HG02623 (cell line): ENCODE measurements around the gene MPRIP.
"Not testable (repeated sequence)": the region's sequence is repeated elsewhere in the genome, so short reads cannot be mapped to it uniquely, and the experiment has no call there.

Source experiments
- ATAC-seq: cut with Tn5 transposase; IDR thresholded peaks from one replicate; pipeline ENCODE4 v1.9.1; 2021; ENCODE audit warnings: moderate library complexity; ENCODE audit not compliant: unreplicated experiment

Gene MPRIP

DNA sequence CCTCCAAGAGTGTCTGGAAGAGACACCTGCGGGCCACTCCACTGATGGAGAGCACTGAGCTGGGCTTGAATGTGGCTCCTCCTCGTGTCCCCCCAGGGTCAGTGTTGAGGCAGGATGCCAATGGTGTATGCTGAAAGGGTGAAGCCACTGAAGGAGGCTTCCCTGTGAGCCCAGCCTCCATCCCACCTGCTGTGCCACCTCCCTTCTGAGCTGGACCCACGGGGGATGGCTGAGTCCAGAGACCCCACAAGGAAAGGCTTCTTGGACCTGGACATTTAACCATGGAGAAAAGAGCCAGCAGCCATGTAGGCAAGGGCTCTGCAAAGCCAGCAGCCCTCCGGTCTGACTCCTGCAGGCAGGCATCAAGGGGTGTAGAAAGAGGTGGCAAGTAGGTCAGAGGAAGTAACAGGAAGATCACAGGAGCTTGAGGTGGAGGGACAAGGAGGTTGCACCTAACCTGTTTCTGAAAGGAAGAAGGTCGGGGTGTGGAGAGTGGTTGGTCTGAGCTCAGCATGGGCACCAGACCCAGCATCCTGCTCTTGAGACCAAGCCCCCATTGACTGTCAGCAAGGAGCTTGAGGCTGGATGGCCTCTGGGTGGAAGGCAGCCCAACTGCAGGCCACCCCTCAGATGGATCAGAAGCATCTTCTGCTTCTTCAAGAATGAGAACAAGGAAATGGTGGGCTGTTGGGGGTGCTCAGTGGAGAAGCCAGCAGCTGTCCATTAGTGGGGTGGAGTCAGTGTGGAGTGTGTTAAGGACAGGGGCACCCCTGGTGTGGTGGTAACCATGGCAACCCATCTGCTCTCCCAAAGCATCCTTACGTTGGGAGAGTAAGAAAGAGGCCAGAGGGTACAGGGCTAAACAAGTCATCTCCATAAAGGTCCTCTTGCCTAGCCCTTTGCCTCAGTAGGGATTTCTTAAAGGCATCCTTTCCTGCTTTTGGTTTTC lies 83.2 kb downstream of the MPRIP start:
- no peak for ATAC-seq

DNA sequence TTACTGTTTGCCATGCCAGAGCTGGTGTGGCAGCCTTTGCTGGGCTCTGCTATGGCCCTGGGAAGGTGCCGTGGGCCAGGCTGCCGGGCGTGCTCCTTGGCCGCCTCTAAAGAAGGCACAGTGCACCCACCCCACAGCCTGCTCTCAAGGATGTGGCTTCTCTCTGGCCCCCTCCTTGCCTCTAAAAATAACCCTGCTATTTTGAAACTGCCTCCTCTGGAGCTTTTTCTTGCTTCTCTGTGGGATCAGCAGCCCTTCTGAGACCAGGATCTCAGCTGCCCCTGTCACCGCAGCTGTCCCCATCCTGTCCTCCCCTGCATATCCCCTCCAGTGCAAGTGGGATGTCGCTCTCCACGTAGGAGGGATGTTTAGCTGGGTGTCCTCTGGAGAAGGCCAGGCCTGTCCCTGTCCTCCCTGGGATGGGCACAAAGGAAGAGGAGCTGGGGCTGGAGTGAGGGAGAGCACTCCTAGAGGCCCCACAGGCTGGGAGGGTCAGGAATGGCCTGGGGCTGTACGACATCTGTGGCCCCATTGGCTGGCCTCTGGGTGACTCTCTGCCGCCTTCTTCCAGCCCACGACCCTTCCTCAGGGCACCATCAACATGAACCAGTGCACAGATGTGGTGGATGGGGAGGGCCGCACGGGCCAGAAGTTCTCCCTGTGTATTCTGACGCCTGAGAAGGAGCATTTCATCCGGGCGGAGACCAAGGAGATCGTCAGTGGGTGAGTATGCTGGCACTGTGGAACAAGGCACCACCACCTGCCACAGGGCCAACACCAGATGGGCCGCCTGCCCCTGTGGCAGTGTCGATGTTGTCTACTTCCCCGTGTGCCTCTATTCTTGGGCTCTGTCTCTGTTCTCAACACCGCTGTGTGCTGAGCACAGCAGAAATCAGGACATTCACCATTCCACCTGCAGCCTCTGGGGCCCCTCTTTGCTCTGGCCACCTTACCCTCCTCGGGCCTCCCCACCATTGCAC lies 84.2 kb downstream of the MPRIP start:
- ATAC-seq, result no peak

DNA sequence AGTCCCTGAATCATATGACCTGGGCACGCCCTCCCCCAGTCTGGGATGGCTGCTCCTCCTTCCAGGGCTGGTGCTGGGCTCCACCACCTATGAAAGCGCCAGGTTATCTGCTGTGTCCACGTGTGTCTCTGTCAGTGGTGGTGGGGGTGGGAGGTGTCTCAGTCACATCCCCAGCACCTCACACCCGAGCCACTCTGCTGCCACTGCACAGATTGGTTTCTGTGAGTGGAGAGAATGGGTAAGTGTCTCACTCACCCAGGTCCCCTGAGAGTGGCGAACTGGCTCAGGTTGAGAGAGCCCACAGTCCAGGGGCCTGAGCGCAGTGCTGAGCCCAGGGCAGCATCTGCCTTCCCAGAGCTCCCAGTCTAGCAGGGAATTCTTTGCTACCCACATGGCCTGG lies 84.9 kb downstream of the MPRIP start:
- ATAC-seq, result no peak

DNA sequence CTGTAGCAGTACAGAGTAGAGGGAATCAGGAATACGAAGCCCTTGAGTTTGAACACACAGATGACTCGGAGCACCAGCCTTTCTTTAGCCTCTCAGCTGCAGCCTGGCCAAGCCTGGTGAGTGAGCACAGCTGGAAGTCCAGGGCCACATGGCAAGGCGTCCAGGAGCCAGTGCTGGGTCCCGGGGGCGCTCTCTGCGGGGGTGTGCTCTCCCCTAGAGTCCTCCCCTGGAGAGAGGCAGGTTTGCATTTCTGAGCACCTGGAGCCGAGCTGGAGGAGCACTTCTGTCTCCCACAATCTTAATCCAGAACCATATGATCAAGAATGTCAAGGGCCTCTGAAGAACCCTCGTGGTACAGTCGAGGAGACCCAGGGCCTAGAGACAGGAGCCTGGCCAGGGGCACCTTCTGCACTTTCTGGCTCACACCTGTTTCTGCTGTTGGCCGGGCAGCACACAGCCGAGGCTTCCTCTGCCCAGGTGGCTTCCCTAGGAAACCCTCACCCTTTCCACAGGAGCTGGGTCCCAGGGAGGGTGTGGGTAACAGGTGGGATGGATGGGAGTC lies 85.6 kb downstream of the MPRIP start:
- no peak for ATAC-seq

GRCh38 chr17:17128476-17129075 lies 86.3 kb downstream of the MPRIP start:
- no peak for ATAC-seq

DNA sequence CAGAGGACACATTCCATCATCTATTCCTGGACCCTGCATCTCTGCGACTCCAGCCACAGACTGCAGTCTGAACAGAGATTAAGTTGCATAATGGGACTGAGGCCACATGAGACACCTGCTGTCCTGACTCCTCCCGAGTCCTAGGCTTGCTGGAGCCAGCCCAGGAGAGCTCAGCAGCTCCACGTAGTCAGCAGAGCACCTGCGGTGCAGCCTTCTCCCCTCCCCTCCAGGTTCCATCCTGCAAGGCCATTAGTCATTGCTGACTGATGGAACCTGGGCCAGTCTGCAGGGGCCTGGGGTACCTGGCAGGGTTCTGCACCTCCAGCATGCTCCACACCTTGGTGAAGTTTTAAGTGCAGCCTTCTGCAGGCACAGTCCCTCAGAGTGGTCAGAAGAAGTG lies 87.2 kb downstream of the MPRIP start:
- no peak for ATAC-seq

GRCh38 chr17:17130077-17130844 lies 88.0 kb downstream of the MPRIP start:
- ATAC-seq, result no peak

DNA sequence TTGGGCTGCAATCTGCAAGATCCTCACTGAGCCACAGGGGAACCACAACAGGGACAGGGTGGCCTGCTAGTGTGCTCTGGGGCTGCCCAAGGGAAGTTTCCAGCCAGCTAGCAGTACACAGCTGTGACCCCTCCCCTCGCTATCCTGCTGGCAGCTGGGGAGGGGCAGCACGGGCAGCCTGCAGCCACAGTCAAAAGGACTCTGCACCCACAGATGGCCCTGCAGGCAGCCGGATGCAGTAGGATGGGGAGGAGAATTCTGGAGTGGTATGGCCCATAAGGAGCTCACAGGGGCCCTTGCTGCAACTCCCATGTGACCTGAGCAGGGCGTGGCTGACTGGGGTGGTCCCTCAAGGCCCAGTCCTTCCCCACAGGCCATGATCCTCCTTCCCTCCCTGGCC lies 89.6 kb downstream of the MPRIP start:
- no peak for ATAC-seq

DNA sequence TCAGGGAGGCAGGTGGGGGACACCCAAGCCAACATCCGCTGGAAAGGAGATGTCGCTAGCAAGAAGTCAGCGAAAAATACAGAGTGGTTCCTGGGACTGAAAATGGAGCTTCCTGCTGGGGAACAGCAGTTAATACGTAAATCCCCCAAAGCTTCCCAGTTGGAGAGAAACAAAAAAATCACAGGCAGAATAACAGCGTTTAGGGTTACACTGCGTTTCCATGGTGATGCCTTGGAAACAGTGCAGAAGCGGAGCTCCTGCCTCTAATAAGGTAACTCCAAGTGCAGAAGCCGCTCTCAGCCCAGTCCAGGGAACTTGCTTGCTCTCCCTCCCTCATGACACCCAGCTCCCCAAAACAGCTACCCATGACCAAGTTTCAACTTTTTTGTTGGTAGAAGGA lies 90.5 kb downstream of the MPRIP start:
- no peak for ATAC-seq

- ATAC-seq, result no peak
Measured at GRCh38 chr17:17134051-17134956, 92.0 kb downstream of the MPRIP start.

GRCh38 chr17:17134957-17135333 lies 92.7 kb downstream of the MPRIP start:
- no peak for ATAC-seq

DNA sequence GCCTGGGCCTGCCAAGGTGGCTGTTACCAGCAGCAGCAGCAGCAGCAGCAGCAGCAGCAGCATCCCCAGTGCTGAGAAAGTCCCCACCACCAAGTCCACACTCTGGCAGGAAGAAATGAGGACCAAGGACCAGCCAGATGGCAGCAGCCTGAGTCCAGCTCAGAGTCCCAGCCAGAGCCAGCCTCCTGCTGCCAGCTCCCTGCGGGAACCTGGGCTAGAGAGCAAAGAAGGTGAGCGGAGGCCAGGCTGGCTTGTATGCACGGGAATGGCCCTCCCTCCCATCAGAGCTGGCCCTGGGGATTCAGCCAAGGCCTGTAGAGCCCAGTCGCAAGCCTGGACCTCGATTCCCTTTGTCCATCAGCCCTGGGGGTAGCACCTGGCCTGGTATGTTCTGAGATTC lies 94.0 kb downstream of the MPRIP start:
- not testable (repeated sequence) for ATAC-seq

- no peak for ATAC-seq
Measured at GRCh38 chr17:17137731-17138585, 95.7 kb downstream of the MPRIP start.

GRCh38 chr17:17139972-17140589 lies 97.8 kb downstream of the MPRIP start:
- no peak for ATAC-seq

DNA sequence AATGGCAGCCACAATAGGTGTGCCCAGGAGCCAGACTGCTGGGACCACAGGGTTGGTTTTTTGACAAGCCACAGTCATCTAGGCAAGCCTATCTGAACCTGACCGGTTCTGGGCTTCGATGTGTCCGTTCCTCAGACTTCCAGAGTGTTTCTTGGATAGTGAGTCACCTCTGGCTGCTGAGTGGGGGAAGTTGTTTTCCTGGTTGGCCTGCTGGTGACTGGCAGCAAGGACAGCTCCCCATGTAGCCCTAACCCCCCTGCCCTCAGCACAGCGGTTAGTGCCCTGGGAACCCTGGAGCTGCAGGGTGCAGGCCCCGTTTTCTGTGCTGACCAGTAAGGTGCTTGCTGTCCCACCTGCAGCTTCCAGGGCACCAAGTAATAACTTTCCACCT lies 98.3 kb downstream of the MPRIP start:
- no peak for ATAC-seq

DNA sequence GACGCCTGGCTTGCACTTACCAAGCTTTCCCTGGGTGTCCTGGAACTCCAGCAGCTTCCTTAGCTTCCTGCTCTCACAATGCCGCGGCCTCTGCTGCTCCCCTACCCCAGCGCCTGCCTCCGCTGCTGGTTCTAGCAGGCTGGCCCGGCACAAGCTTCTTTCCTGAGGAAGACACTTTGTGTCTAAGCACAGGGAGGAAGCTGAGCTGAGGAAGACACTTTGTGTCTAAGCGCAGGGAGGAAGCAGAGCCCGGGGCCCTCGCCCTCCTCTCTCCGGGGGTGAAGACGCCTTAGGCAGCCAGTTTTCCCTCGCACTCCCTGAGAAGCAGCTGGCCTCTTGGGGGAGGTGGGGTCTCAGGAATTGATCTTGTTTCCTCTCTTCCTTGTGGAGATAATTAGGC lies 99.0 kb downstream of the MPRIP start:
- ATAC-seq, result no peak

DNA sequence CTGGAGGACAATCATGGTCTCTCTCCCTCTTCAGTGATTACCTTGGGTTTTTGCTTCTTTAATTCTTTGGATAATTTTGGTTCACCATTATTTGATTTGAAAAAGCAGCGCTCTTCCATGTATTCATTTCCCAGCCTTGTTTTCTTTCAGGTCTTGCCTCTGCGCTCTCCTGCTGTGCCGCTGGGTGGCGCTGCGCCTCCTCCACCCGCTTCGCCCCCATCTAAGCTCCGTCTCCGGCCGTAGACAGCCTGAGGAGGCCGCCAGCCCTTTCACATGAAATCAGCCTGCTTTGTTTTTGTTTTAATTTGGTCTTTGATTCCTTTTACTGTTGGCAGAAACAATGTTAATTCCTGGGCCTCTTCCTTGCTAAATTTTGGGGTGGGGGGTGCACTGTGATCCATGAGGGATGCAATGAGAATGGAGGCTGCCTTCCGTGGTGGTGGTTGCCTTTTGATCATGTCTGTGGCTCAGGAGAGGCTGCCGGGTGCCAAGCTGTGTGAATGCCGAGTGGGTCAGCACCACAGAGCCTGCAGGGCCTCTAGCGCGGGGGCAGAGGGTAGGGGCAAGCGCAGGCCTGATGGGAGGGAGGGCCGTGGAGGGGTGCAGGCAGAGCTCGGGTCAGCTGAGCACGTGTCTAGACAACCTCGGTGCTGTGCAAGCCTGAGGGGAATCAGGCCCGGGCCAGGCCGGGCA lies 99.7 kb downstream of the MPRIP start:
- ATAC-seq, result no peak
